K562 (cell line): ENCODE results near the gene KLF13.

Experiments
- CTCF ChIP-seq, 3 experiments: IDR thresholded peaks in 2 of 3; conservative IDR thresholded peaks in 1 of 3; 2 replicates each; pipeline ENCODE4 v1.5.1; 2011 to 2012; ENCODE audit warnings: low read length in 3 of 3, mild to moderate bottlenecking in 3 of 3, control low read depth in 2 of 3, improper control_type of control experiment in 1 of 3, inconsistent platforms in 1 of 3, low read depth in 1 of 3, mixed read lengths in 1 of 3, moderate library complexity in 1 of 3; ENCODE audit not compliant: insufficient read depth in 2 of 3
- ELF4 ChIP-seq: fragments of 450-650 bp; formaldehyde crosslinking; IDR thresholded peaks from 2 replicates; pipeline ENCODE4 v1.4.0; 2022; ENCODE audit warnings: missing genetic modification characterization
- HCFC1 ChIP-seq: IDR thresholded peaks from 2 replicates; pipeline ENCODE4 v1.6.1; 2012; ENCODE audit warnings: low read depth, low read length, improper control_type of control experiment
- HDAC2 ChIP-seq: fragments of 450-650 bp; IDR thresholded peaks from 2 replicates; pipeline ENCODE4 v1.6.1; 2016; ENCODE audit warnings: mild to moderate bottlenecking
- JUNB ChIP-seq: fragments of 450-650 bp; formaldehyde crosslinking; conservative IDR thresholded peaks from 2 replicates; pipeline ENCODE4 v1.4.0; 2020; ENCODE audit warnings: mild to moderate bottlenecking
- KLF13 ChIP-seq: fragments of 450-650 bp; IDR thresholded peaks from 2 replicates; pipeline ENCODE4 v1.6.1; 2016; ENCODE audit warnings: missing genetic modification characterization, low read depth, mild to moderate bottlenecking, missing compliant biosample characterization, moderate library complexity, borderline replicate concordance
- MAX ChIP-seq: sonication (generic); formaldehyde crosslinking; IDR thresholded peaks from 2 replicates; pipeline ENCODE4 v1.9.0; 2022; ENCODE audit warnings: mild to moderate bottlenecking, missing genetic modification reagents
- PRDM10 ChIP-seq: fragments of 450-650 bp; IDR thresholded peaks from 2 replicates; pipeline ENCODE4 v1.6.1; 2018; ENCODE audit not compliant: partially characterized antibody
- SRSF1 ChIP-seq: fragments of 200-400 bp; formaldehyde crosslinking; IDR thresholded peaks from 2 replicates; pipeline ENCODE4 v1.6.1; 2017; ENCODE audit warnings: mild to moderate bottlenecking, low read depth, low read length, moderate library complexity
- ZNF217 ChIP-seq: sonication (generic); formaldehyde crosslinking; IDR thresholded peaks from 2 replicates; pipeline ENCODE4 v1.8.0; 2022; ENCODE audit warnings: mild to moderate bottlenecking, missing genetic modification reagents
- TF ChIP-seq, protein P1 (sequence below): fragments of 450-650 bp; IDR thresholded peaks from 2 replicates; pipeline ENCODE4 v1.6.1; 2018; ENCODE audit warnings: mild to moderate bottlenecking, low read depth; ENCODE audit not compliant: partially characterized antibody
- TF ChIP-seq, protein P2 (sequence below), 2 experiments: fragments of 450-650 bp; formaldehyde crosslinking in 1 of 2; IDR thresholded peaks; 2 replicates each; pipeline versions ENCODE4 v1.4.0 to v1.6.1; 2014 to 2020; ENCODE audit warnings: mild to moderate bottlenecking in 2 of 2, borderline replicate concordance in 1 of 2, low read depth in 1 of 2
- TF ChIP-seq, protein P3 (sequence below): fragments of 150-350 bp; conservative IDR thresholded peaks from 2 replicates; pipeline ENCODE4 v1.6.1; 2014; ENCODE audit warnings: low read length

DNA sequence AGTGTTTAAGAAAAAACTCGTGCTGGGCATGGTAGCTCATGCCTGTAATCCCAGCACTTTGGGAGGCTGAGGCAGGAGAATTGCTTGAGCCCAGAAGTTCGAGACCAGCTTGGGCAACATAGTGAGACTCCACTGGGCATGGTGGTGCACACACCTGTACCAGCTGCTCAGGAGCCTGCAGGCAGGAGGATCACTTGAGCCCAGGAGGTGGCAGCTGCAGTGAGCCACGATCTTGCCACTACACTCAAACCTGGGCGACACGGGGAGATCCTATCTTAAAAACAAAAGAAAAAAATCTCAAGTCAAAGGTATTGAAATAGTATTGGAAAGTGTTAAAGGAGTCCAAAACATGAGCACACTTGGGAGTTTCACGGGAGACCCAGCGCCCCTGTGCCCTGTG is 14.0 kb downstream of the KLF13 start:
- TF ChIP-seq ELF4 (CRISPR knock-in tag), result no peak
- TF ChIP-seq, protein P1, sequence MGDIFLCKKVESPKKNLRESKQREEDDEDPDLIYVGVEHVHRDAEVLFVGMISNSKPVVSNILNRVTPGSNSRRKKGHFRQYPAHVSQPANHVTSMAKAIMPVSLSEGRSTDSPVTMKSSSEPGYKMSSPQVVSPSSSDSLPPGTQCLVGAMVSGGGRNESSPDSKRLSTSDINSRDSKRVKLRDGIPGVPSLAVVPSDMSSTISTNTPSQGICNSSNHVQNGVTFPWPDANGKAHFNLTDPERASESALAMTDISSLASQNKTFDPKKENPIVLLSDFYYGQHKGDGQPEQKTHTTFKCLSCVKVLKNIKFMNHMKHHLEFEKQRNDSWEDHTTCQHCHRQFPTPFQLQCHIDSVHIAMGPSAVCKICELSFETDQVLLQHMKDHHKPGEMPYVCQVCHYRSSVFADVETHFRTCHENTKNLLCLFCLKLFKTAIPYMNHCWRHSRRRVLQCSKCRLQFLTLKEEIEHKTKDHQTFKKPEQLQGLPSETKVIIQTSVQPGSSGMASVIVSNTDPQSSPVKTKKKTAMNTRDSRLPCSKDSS, result no peak
- no peak for TF ChIP-seq HDAC2
- TF ChIP-seq, protein P2, sequence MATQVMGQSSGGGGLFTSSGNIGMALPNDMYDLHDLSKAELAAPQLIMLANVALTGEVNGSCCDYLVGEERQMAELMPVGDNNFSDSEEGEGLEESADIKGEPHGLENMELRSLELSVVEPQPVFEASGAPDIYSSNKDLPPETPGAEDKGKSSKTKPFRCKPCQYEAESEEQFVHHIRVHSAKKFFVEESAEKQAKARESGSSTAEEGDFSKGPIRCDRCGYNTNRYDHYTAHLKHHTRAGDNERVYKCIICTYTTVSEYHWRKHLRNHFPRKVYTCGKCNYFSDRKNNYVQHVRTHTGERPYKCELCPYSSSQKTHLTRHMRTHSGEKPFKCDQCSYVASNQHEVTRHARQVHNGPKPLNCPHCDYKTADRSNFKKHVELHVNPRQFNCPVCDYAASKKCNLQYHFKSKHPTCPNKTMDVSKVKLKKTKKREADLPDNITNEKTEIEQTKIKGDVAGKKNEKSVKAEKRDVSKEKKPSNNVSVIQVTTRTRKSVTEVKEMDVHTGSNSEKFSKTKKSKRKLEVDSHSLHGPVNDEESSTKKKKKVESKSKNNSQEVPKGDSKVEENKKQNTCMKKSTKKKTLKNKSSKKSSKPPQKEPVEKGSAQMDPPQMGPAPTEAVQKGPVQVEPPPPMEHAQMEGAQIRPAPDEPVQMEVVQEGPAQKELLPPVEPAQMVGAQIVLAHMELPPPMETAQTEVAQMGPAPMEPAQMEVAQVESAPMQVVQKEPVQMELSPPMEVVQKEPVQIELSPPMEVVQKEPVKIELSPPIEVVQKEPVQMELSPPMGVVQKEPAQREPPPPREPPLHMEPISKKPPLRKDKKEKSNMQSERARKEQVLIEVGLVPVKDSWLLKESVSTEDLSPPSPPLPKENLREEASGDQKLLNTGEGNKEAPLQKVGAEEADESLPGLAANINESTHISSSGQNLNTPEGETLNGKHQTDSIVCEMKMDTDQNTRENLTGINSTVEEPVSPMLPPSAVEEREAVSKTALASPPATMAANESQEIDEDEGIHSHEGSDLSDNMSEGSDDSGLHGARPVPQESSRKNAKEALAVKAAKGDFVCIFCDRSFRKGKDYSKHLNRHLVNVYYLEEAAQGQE (IDR thresholded peaks at IDR 0.05; ENCODE audit: borderline replicate concordance), result no peak
- TF ChIP-seq, protein P2 (CRISPR knock-in tag; IDR thresholded peaks at IDR 0.05; ENCODE audit: low read depth), result no peak
- TF ChIP-seq CTCF (IDR thresholded peaks at IDR 0.05 in 2 of 3, conservative IDR thresholded peaks at IDR 0.05 in 1 of 3; ENCODE audit: insufficient read depth in 2 of 3, low read depth in 1 of 3, low read length in 3 of 3), result no peak
- TF ChIP-seq MAX (CRISPR knock-in tag), result no peak
- no peak for TF ChIP-seq HCFC1
- TF ChIP-seq, protein P3, sequence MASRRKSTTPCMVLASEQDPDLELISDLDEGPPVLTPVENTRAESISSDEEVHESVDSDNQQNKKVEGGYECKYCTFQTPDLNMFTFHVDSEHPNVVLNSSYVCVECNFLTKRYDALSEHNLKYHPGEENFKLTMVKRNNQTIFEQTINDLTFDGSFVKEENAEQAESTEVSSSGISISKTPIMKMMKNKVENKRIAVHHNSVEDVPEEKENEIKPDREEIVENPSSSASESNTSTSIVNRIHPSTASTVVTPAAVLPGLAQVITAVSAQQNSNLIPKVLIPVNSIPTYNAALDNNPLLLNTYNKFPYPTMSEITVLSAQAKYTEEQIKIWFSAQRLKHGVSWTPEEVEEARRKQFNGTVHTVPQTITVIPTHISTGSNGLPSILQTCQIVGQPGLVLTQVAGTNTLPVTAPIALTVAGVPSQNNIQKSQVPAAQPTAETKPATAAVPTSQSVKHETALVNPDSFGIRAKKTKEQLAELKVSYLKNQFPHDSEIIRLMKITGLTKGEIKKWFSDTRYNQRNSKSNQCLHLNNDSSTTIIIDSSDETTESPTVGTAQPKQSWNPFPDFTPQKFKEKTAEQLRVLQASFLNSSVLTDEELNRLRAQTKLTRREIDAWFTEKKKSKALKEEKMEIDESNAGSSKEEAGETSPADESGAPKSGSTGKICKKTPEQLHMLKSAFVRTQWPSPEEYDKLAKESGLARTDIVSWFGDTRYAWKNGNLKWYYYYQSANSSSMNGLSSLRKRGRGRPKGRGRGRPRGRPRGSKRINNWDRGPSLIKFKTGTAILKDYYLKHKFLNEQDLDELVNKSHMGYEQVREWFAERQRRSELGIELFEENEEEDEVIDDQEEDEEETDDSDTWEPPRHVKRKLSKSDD, result no peak
- no peak for TF ChIP-seq SRSF1
- no peak for TF ChIP-seq ZNF217 (CRISPR knock-in tag)
- no peak for TF ChIP-seq PRDM10
- TF ChIP-seq KLF13, result no peak
- TF ChIP-seq JUNB (CRISPR knock-in tag), result no peak
